Stimulated activated CD8-positive, alpha-beta memory T cell treated with anti-CD3 and anti-CD28 coated beads, Interleukin-15, amount 100 ng/mL, for 4 hours (primary cell): ENCODE measurements around the gene NCAPH2.
A peak's percentile ranks its signal among the peaks of the same experiment; 100 is the strongest.
"Not testable (repeated sequence)": the region's sequence is repeated elsewhere in the genome, so short reads cannot be mapped to it uniquely, and the experiment has no call there.

ENCODE experiments used
- DNase-seq, 2 donors: peaks; one replicate each; pipeline ENCODE4 v3.0.0-alpha.2; 2020; ENCODE audit warnings: low read depth in 2 of 2

Gene NCAPH2

GRCh38 chr22:50530877-50531545 lies 23.0 kb downstream of the NCAPH2 start:
- DNase-seq = peak; percentile 69 to 72

GRCh38 chr22:50531546-50531961 lies 23.5 kb downstream of the NCAPH2 start:
- DNase-seq = peak in 1 of 2 donors; percentile 60

GRCh38 chr22:50531962-50532674 lies 24.1 kb downstream of the NCAPH2 start:
- no peak for DNase-seq

- DNase-seq = no peak
These were observed 25.1 kb downstream of the NCAPH2 start for GRCh38 chr22:50532824-50533796.

GRCh38 chr22:50533856-50534711 lies 26.1 kb downstream of the NCAPH2 start:
- not testable (repeated sequence) for DNase-seq

- no peak for DNase-seq
These were observed 27.1 kb downstream of the NCAPH2 start for GRCh38 chr22:50535113-50535512.

GRCh38 chr22:50536226-50536625 lies 28.2 kb downstream of the NCAPH2 start:
- DNase-seq = no peak

GRCh38 chr22:50537765-50538164 lies 29.7 kb downstream of the NCAPH2 start:
- no peak for DNase-seq

GRCh38 chr22:50540381-50540780 lies 32.4 kb downstream of the NCAPH2 start:
- DNase-seq = no peak

GRCh38 chr22:50541667-50542026 lies 33.6 kb downstream of the NCAPH2 start:
- not testable (repeated sequence) for DNase-seq

GRCh38 chr22:50542416-50542927 lies 34.4 kb downstream of the NCAPH2 start:
- DNase-seq = no peak

- DNase-seq = peak; percentile 68 to 70
These were observed 36.2 kb downstream of the NCAPH2 start for GRCh38 chr22:50544078-50544745.

GRCh38 chr22:50544746-50545253 lies 36.8 kb downstream of the NCAPH2 start:
- no peak for DNase-seq

GRCh38 chr22:50545522-50546325 lies 37.7 kb downstream of the NCAPH2 start, which contains the start of gene KLHDC7B:
KLHDC7B (plus strand) TSS chr22:50545899; CDS start chr22:50546244, 345 bp downstream.
- DNase-seq = no peak

GRCh38 chr22:50546326-50547262 lies 38.6 kb downstream of the NCAPH2 start:
- DNase-seq = no peak

- DNase-seq = no peak
These were observed 39.4 kb downstream of the NCAPH2 start for GRCh38 chr22:50547263-50547985.
